H9 (cell line): ENCODE data around the gene GARIN5A. TPM values are rescaled to one million over a fixed set of nuclear protein-coding genes. Genes with fewer than 3 reads are reported as not detected.

Source experiments
- DNase-seq: peaks from one replicate; pipeline ENCODE4 v3.0.0-alpha.2; 2017
- H2AFZ ChIP-seq: one replicate; pipeline ENCODE4 v1.6.1; 2013; ENCODE audit warnings: mild to moderate bottlenecking, low read length, control low read depth, moderate library complexity
- H2AK5ac ChIP-seq: 2 replicates; pipeline ENCODE4 v1.6.1; 2013; ENCODE audit warnings: low read length, control low read depth, mixed read lengths; ENCODE audit not compliant: insufficient read length
- H2BK120ac ChIP-seq: one replicate; pipeline ENCODE4 v1.6.1; 2013; ENCODE audit warnings: low read depth, mild to moderate bottlenecking, low read length, control low read depth, inconsistent platforms; ENCODE audit not compliant: poor library complexity, severe bottlenecking
- H2BK12ac ChIP-seq: 2 replicates; pipeline ENCODE4 v1.6.1; 2013; ENCODE audit warnings: low read length, control low read depth, mixed read lengths, low read depth; ENCODE audit not compliant: insufficient read length
- H2BK15ac ChIP-seq: 2 replicates; pipeline ENCODE4 v1.6.1; 2013; ENCODE audit warnings: low read depth, low read length, control low read depth
- H2BK20ac ChIP-seq: one replicate; pipeline ENCODE4 v1.6.1; 2013; ENCODE audit warnings: low read depth, mild to moderate bottlenecking, low read length, control low read depth, inconsistent platforms; ENCODE audit not compliant: poor library complexity, severe bottlenecking
- H2BK5ac ChIP-seq: 2 replicates; pipeline ENCODE4 v1.6.1; 2013; ENCODE audit warnings: low read length, control low read depth, mixed read lengths; ENCODE audit not compliant: insufficient read length
- H3K14ac ChIP-seq: 2 replicates; pipeline ENCODE4 v1.6.1; 2013; ENCODE audit warnings: low read length, control low read depth; ENCODE audit not compliant: insufficient read depth
- H3K18ac ChIP-seq: 2 replicates; pipeline ENCODE4 v1.6.1; 2013; ENCODE audit warnings: low read depth, mild to moderate bottlenecking, mixed read lengths, low read length, control low read depth; ENCODE audit not compliant: insufficient read length
- H3K23ac ChIP-seq: 2 replicates; pipeline ENCODE4 v1.6.1; 2013; ENCODE audit warnings: low read length, control low read depth, mixed read lengths, low read depth; ENCODE audit not compliant: insufficient read length
- H3K23me2 ChIP-seq: 2 replicates; pipeline ENCODE4 v1.6.1; 2013; ENCODE audit warnings: low read depth, mild to moderate bottlenecking, mixed read lengths, low read length, control low read depth; ENCODE audit not compliant: insufficient read length, poor library complexity, severe bottlenecking
- H3K27ac ChIP-seq: 2 replicates; pipeline ENCODE4 v1.5.1; 2013; ENCODE audit warnings: low read length, control low read depth, mixed read lengths, low read depth; ENCODE audit not compliant: insufficient read length
- H3K27me3 ChIP-seq: 2 replicates; pipeline ENCODE4 v1.6.1; 2013; ENCODE audit warnings: low read length, control low read depth, inconsistent platforms; ENCODE audit not compliant: insufficient read depth
- H3K4ac ChIP-seq: 2 replicates; pipeline ENCODE4 v1.6.1; 2013; ENCODE audit warnings: low read depth, mild to moderate bottlenecking, control low read depth, inconsistent platforms, low read length, moderate library complexity
- H3K4me1 ChIP-seq: 2 replicates; pipeline ENCODE4 v1.6.1; 2013; ENCODE audit warnings: low read length, control low read depth, inconsistent platforms; ENCODE audit not compliant: insufficient read depth
- H3K4me2 ChIP-seq: 2 replicates; pipeline ENCODE4 v1.6.1; 2013; ENCODE audit warnings: low read length, control low read depth, mixed read lengths; ENCODE audit not compliant: insufficient read length, insufficient read depth
- H3K56ac ChIP-seq: 2 replicates; pipeline ENCODE4 v1.6.1; 2013; ENCODE audit warnings: low read depth, mild to moderate bottlenecking, mixed read lengths, low read length, control low read depth; ENCODE audit not compliant: insufficient read length
- H3K79me1 ChIP-seq: 2 replicates; pipeline ENCODE4 v1.6.1; 2013; ENCODE audit warnings: low read depth, mild to moderate bottlenecking, moderate library complexity, low read length, control low read depth, inconsistent platforms; ENCODE audit not compliant: insufficient read depth, poor library complexity, severe bottlenecking
- H3K79me2 ChIP-seq: 2 replicates; pipeline ENCODE4 v1.6.1; 2013; ENCODE audit warnings: low read length, control low read depth, inconsistent platforms; ENCODE audit not compliant: insufficient read depth
- H3K9ac ChIP-seq: 2 replicates; pipeline ENCODE4 v1.6.1; 2013; ENCODE audit warnings: low read length, control low read depth, mixed read lengths; ENCODE audit not compliant: insufficient read length; ENCODE audit errors: extremely low read depth
- H3K9me3 ChIP-seq: one replicate; pipeline ENCODE4 v1.6.1; 2013; ENCODE audit warnings: low read depth, low read length, inconsistent platforms; ENCODE audit not compliant: control insufficient read depth
- H3T11ph ChIP-seq: one replicate; pipeline ENCODE4 v1.6.1; 2013; ENCODE audit warnings: mild to moderate bottlenecking, low read length, control low read depth, inconsistent platforms
- H4K20me1 ChIP-seq: one replicate; pipeline ENCODE4 v1.6.1; 2013; ENCODE audit not compliant: control insufficient read depth, insufficient read length, insufficient read depth
- H4K5ac ChIP-seq: 2 replicates; pipeline ENCODE4 v1.6.1; 2013; ENCODE audit warnings: low read depth, mild to moderate bottlenecking, mixed read lengths, low read length, control low read depth; ENCODE audit not compliant: insufficient read length
- H4K8ac ChIP-seq: replicated peaks from 2 replicates; pipeline ENCODE4 v1.6.1; 2013; ENCODE audit warnings: low read length, control low read depth, mixed read lengths, low read depth; ENCODE audit not compliant: insufficient read length
- H4K91ac ChIP-seq: 2 replicates; pipeline ENCODE4 v1.6.1; 2013; ENCODE audit warnings: low read depth, mild to moderate bottlenecking, moderate library complexity, mixed read lengths, low read length, control low read depth; ENCODE audit not compliant: insufficient read length
- H3K27ac Mint-ChIP-seq, 3 experiments: 2 replicates in 2 of 3; 3 replicates in 1 of 3; pipeline ENCODE4 v1.8.0; 2020 to 2021; ENCODE audit warnings: mixed read lengths in 3 of 3, mild to moderate bottlenecking in 1 of 3, moderate library complexity in 1 of 3
- H3K27me3 Mint-ChIP-seq: 2 replicates; pipeline ENCODE4 v1.8.0; 2021; ENCODE audit warnings: low read depth, mild to moderate bottlenecking, moderate library complexity, mixed read lengths
- H3K36me3 Mint-ChIP-seq, 3 experiments: 2 replicates in 2 of 3; 3 replicates in 1 of 3; pipeline ENCODE4 v1.8.0; 2020 to 2021; ENCODE audit warnings: low read depth in 3 of 3, mixed read lengths in 3 of 3; ENCODE audit not compliant: insufficient read depth in 1 of 3
- H3K4me1 Mint-ChIP-seq, 2 experiments: 2 replicates each; pipeline ENCODE4 v1.8.0; 2020; ENCODE audit warnings: mixed read lengths in 2 of 2
- H3K4me3 Mint-ChIP-seq, 2 experiments: 2 replicates in 1 of 2; 3 replicates in 1 of 2; pipeline ENCODE4 v1.8.0; 2020 to 2021; ENCODE audit warnings: mild to moderate bottlenecking in 2 of 2, mixed read lengths in 2 of 2, moderate library complexity in 1 of 2
- H3K9me3 Mint-ChIP-seq, 2 experiments: 2 replicates in 1 of 2; 3 replicates in 1 of 2; pipeline ENCODE4 v1.8.0; 2020; ENCODE audit warnings: mild to moderate bottlenecking in 2 of 2, mixed read lengths in 2 of 2, moderate library complexity in 1 of 2
- WGBS: extraction: QIAGEN DNeasy Blood & Tissue Kit; methylation state at CpG from one replicate; pipeline ENCODE4 v1.1.7; 2013; ENCODE audit warnings: missing lambda C conversion rate, low lambda C conversion rate, mixed read lengths; ENCODE audit not compliant: insufficient read length; ENCODE audit errors: extremely low coverage; 5-methylcytosine and 5-hydroxymethylcytosine counted together
- total RNA-seq: library from RNA; stranded (reverse); gene quantifications from 2 replicates; pipeline ENCODE4 v1.2.1, GENCODE V29; 2021
- TF ChIP-seq, protein P1 (sequence below): fragments of 200-600 bp; sonication (generic); conservative IDR thresholded peaks from 3 replicates; pipeline ENCODE4 v1.8.0; 2021; ENCODE audit warnings: antibody characterized with exemption, mild to moderate bottlenecking

GARIN5A gene
- total RNA-seq, 1 experiment from 2014 or later: 9.5 TPM

- no peak overlapping the region for H2AFZ ChIP-seq
- H4K20me1 ChIP-seq: peaks cover 6% of the 10 kb centered on the region
- H4K8ac ChIP-seq: no peak overlapping the region
These were observed 25.5 kb downstream of the GARIN5A start for GRCh38 chr19:50451223-50451534.

More at GRCh38 chr19:50451223-50451534, 25.5 kb downstream of the GARIN5A start:
- Histone ChIP-seq H2BK20ac (no peak overlapping the region), H3K4ac (no peak overlapping the region), H2BK120ac (no peak overlapping the region), H3K23me2 (no peaks in the 10 kb centered on the region), H3K14ac (no peak overlapping the region), H3K18ac (no peak overlapping the region), H3K4me1 (no peaks in the 10 kb centered on the region), H3K79me2 (no peaks in the 10 kb centered on the region), H2AK5ac (no peak overlapping the region), H3K9me3 (no peaks in the 10 kb centered on the region), H3K56ac (no peak overlapping the region), H4K5ac (no peak overlapping the region), H3K9ac (no peak overlapping the region), H2BK15ac (no peak overlapping the region), H2BK5ac (no peak overlapping the region), H3K79me1 (no peaks in the 10 kb centered on the region), H3K4me2 (no peak overlapping the region), H2BK12ac (no peak overlapping the region), H3K23ac (no peak overlapping the region), H3T11ph (no peak overlapping the region), H3K27ac (no peak overlapping the region), H3K27me3 (no peaks in the 10 kb centered on the region), H4K91ac (no peak overlapping the region)
- TF ChIP-seq, protein P1, sequence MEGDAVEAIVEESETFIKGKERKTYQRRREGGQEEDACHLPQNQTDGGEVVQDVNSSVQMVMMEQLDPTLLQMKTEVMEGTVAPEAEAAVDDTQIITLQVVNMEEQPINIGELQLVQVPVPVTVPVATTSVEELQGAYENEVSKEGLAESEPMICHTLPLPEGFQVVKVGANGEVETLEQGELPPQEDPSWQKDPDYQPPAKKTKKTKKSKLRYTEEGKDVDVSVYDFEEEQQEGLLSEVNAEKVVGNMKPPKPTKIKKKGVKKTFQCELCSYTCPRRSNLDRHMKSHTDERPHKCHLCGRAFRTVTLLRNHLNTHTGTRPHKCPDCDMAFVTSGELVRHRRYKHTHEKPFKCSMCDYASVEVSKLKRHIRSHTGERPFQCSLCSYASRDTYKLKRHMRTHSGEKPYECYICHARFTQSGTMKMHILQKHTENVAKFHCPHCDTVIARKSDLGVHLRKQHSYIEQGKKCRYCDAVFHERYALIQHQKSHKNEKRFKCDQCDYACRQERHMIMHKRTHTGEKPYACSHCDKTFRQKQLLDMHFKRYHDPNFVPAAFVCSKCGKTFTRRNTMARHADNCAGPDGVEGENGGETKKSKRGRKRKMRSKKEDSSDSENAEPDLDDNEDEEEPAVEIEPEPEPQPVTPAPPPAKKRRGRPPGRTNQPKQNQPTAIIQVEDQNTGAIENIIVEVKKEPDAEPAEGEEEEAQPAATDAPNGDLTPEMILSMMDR: no peak
- Mint-ChIP-seq H3K4me3 (no peak overlapping the region), H3K27me3 (peaks cover 2% of the 10 kb centered on the region), H3K9me3 (peaks cover 2 to 4% of the 10 kb centered on the region in 2 experiments; a peak in 4 of 5 replicates), H3K36me3 (peaks cover 2 to 11% (median 6%) of the 10 kb centered on the region in 3 experiments; a peak in 6 of 7 replicates), H3K27ac (no peak overlapping the region), H3K4me1 (peaks cover 0 to 10% of the 10 kb centered on the region in 2 experiments; a peak in 2 of 4 replicates)
- DNase-seq: no peak
- no CpG with 5 or more reads among the region's 13 CpGs for WGBS
